ENCODE data around the gene PHYH.

PHYH gene

GRCh38 chr10:13231808-13232207, 68.1 kb downstream of the PHYH start:
- no peak for TF ChIP-seq GATA3 (IDR thresholded peaks at IDR 0.05; ENCODE audit: low read depth, low read length)
- no peak for TF ChIP-seq GATA2 (IDR thresholded peaks at IDR 0.05; ENCODE audit: low read depth, low read length)

GRCh38 chr10:13231190-13231589, 68.7 kb downstream of the PHYH start:
- TF ChIP-seq GATA3 (IDR thresholded peaks at IDR 0.05; ENCODE audit: low read depth, low read length), result no peak
- no peak for TF ChIP-seq GATA2 (IDR thresholded peaks at IDR 0.05; ENCODE audit: low read depth, low read length)
